H9 (cell line): ENCODE results near the gene C7orf25. TPM values are rescaled to one million over a fixed set of nuclear protein-coding genes. Genes with fewer than 3 reads are reported as not detected.

ENCODE experiments used
- DNase-seq: peaks from one replicate; pipeline ENCODE4 v3.0.0-alpha.2; 2017
- H2AFZ ChIP-seq: one replicate; pipeline ENCODE4 v1.6.1; 2013; ENCODE audit warnings: mild to moderate bottlenecking, low read length, control low read depth, moderate library complexity
- H2AK5ac ChIP-seq: 2 replicates; pipeline ENCODE4 v1.6.1; 2013; ENCODE audit warnings: low read length, control low read depth, mixed read lengths; ENCODE audit not compliant: insufficient read length
- H2BK120ac ChIP-seq: one replicate; pipeline ENCODE4 v1.6.1; 2013; ENCODE audit warnings: low read depth, mild to moderate bottlenecking, low read length, control low read depth, inconsistent platforms; ENCODE audit not compliant: poor library complexity, severe bottlenecking
- H2BK12ac ChIP-seq: 2 replicates; pipeline ENCODE4 v1.6.1; 2013; ENCODE audit warnings: low read length, control low read depth, mixed read lengths, low read depth; ENCODE audit not compliant: insufficient read length
- H2BK15ac ChIP-seq: 2 replicates; pipeline ENCODE4 v1.6.1; 2013; ENCODE audit warnings: low read depth, low read length, control low read depth
- H2BK20ac ChIP-seq: one replicate; pipeline ENCODE4 v1.6.1; 2013; ENCODE audit warnings: low read depth, mild to moderate bottlenecking, low read length, control low read depth, inconsistent platforms; ENCODE audit not compliant: poor library complexity, severe bottlenecking
- H2BK5ac ChIP-seq: 2 replicates; pipeline ENCODE4 v1.6.1; 2013; ENCODE audit warnings: low read length, control low read depth, mixed read lengths; ENCODE audit not compliant: insufficient read length
- H3K14ac ChIP-seq: 2 replicates; pipeline ENCODE4 v1.6.1; 2013; ENCODE audit warnings: low read length, control low read depth; ENCODE audit not compliant: insufficient read depth
- H3K18ac ChIP-seq: 2 replicates; pipeline ENCODE4 v1.6.1; 2013; ENCODE audit warnings: low read depth, mild to moderate bottlenecking, mixed read lengths, low read length, control low read depth; ENCODE audit not compliant: insufficient read length
- H3K23ac ChIP-seq: 2 replicates; pipeline ENCODE4 v1.6.1; 2013; ENCODE audit warnings: low read length, control low read depth, mixed read lengths, low read depth; ENCODE audit not compliant: insufficient read length
- H3K23me2 ChIP-seq: 2 replicates; pipeline ENCODE4 v1.6.1; 2013; ENCODE audit warnings: low read depth, mild to moderate bottlenecking, mixed read lengths, low read length, control low read depth; ENCODE audit not compliant: insufficient read length, poor library complexity, severe bottlenecking
- H3K27ac ChIP-seq: 2 replicates; pipeline ENCODE4 v1.5.1; 2013; ENCODE audit warnings: low read length, control low read depth, mixed read lengths, low read depth; ENCODE audit not compliant: insufficient read length
- H3K27me3 ChIP-seq: 2 replicates; pipeline ENCODE4 v1.6.1; 2013; ENCODE audit warnings: low read length, control low read depth, inconsistent platforms; ENCODE audit not compliant: insufficient read depth
- H3K4ac ChIP-seq: 2 replicates; pipeline ENCODE4 v1.6.1; 2013; ENCODE audit warnings: low read depth, mild to moderate bottlenecking, control low read depth, inconsistent platforms, low read length, moderate library complexity
- H3K4me1 ChIP-seq: 2 replicates; pipeline ENCODE4 v1.6.1; 2013; ENCODE audit warnings: low read length, control low read depth, inconsistent platforms; ENCODE audit not compliant: insufficient read depth
- H3K4me2 ChIP-seq: 2 replicates; pipeline ENCODE4 v1.6.1; 2013; ENCODE audit warnings: low read length, control low read depth, mixed read lengths; ENCODE audit not compliant: insufficient read length, insufficient read depth
- H3K56ac ChIP-seq: 2 replicates; pipeline ENCODE4 v1.6.1; 2013; ENCODE audit warnings: low read depth, mild to moderate bottlenecking, mixed read lengths, low read length, control low read depth; ENCODE audit not compliant: insufficient read length
- H3K79me1 ChIP-seq: 2 replicates; pipeline ENCODE4 v1.6.1; 2013; ENCODE audit warnings: low read depth, mild to moderate bottlenecking, moderate library complexity, low read length, control low read depth, inconsistent platforms; ENCODE audit not compliant: insufficient read depth, poor library complexity, severe bottlenecking
- H3K79me2 ChIP-seq: 2 replicates; pipeline ENCODE4 v1.6.1; 2013; ENCODE audit warnings: low read length, control low read depth, inconsistent platforms; ENCODE audit not compliant: insufficient read depth
- H3K9ac ChIP-seq: 2 replicates; pipeline ENCODE4 v1.6.1; 2013; ENCODE audit warnings: low read length, control low read depth, mixed read lengths; ENCODE audit not compliant: insufficient read length; ENCODE audit errors: extremely low read depth
- H3K9me3 ChIP-seq: one replicate; pipeline ENCODE4 v1.6.1; 2013; ENCODE audit warnings: low read depth, low read length, inconsistent platforms; ENCODE audit not compliant: control insufficient read depth
- H3T11ph ChIP-seq: one replicate; pipeline ENCODE4 v1.6.1; 2013; ENCODE audit warnings: mild to moderate bottlenecking, low read length, control low read depth, inconsistent platforms
- H4K20me1 ChIP-seq: one replicate; pipeline ENCODE4 v1.6.1; 2013; ENCODE audit not compliant: control insufficient read depth, insufficient read length, insufficient read depth
- H4K5ac ChIP-seq: 2 replicates; pipeline ENCODE4 v1.6.1; 2013; ENCODE audit warnings: low read depth, mild to moderate bottlenecking, mixed read lengths, low read length, control low read depth; ENCODE audit not compliant: insufficient read length
- H4K8ac ChIP-seq: replicated peaks from 2 replicates; pipeline ENCODE4 v1.6.1; 2013; ENCODE audit warnings: low read length, control low read depth, mixed read lengths, low read depth; ENCODE audit not compliant: insufficient read length
- H4K91ac ChIP-seq: 2 replicates; pipeline ENCODE4 v1.6.1; 2013; ENCODE audit warnings: low read depth, mild to moderate bottlenecking, moderate library complexity, mixed read lengths, low read length, control low read depth; ENCODE audit not compliant: insufficient read length
- H3K27ac Mint-ChIP-seq, 3 experiments: 2 replicates in 2 of 3; 3 replicates in 1 of 3; pipeline ENCODE4 v1.8.0; 2020 to 2021; ENCODE audit warnings: mixed read lengths in 3 of 3, mild to moderate bottlenecking in 1 of 3, moderate library complexity in 1 of 3
- H3K27me3 Mint-ChIP-seq: 2 replicates; pipeline ENCODE4 v1.8.0; 2021; ENCODE audit warnings: low read depth, mild to moderate bottlenecking, moderate library complexity, mixed read lengths
- H3K36me3 Mint-ChIP-seq, 3 experiments: 2 replicates in 2 of 3; 3 replicates in 1 of 3; pipeline ENCODE4 v1.8.0; 2020 to 2021; ENCODE audit warnings: low read depth in 3 of 3, mixed read lengths in 3 of 3; ENCODE audit not compliant: insufficient read depth in 1 of 3
- H3K4me1 Mint-ChIP-seq, 2 experiments: 2 replicates each; pipeline ENCODE4 v1.8.0; 2020; ENCODE audit warnings: mixed read lengths in 2 of 2
- H3K4me3 Mint-ChIP-seq, 2 experiments: 2 replicates in 1 of 2; 3 replicates in 1 of 2; pipeline ENCODE4 v1.8.0; 2020 to 2021; ENCODE audit warnings: mild to moderate bottlenecking in 2 of 2, mixed read lengths in 2 of 2, moderate library complexity in 1 of 2
- H3K9me3 Mint-ChIP-seq, 2 experiments: 2 replicates in 1 of 2; 3 replicates in 1 of 2; pipeline ENCODE4 v1.8.0; 2020; ENCODE audit warnings: mild to moderate bottlenecking in 2 of 2, mixed read lengths in 2 of 2, moderate library complexity in 1 of 2
- WGBS: extraction: QIAGEN DNeasy Blood & Tissue Kit; methylation state at CpG from one replicate; pipeline ENCODE4 v1.1.7; 2013; ENCODE audit warnings: missing lambda C conversion rate, low lambda C conversion rate, mixed read lengths; ENCODE audit not compliant: insufficient read length; ENCODE audit errors: extremely low coverage; 5-methylcytosine and 5-hydroxymethylcytosine counted together
- total RNA-seq: library from RNA; stranded (reverse); gene quantifications from 2 replicates; pipeline ENCODE4 v1.2.1, GENCODE V29; 2021
- TF ChIP-seq, protein P1 (sequence below): fragments of 200-600 bp; sonication (generic); conservative IDR thresholded peaks from 3 replicates; pipeline ENCODE4 v1.8.0; 2021; ENCODE audit warnings: antibody characterized with exemption, mild to moderate bottlenecking

Gene C7orf25
- total RNA-seq, 1 experiment from 2014 or later: 3.8 TPM

DNA sequence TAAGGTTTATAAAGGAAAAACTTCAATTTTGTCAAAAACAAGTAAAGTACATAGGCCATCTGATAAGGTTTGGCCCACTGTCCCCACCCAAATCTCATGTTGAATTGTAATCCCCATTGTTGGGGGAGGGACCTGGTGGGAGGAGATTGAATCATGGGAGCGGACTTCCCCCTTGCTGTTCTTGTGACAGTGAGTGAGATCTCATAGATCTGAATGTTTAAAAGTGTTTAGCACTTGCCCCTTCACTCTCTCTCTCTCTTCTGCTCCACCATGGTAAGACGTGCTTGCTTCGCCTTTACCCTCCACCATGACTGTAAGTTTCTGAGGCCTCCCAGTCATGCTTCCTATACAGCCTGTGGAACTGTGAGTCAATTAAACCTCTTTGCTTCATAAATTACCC lies 38.5 kb upstream of the C7orf25 start:
- Mint-ChIP-seq H3K9me3 (peaks cover 3 to 10% of the 10 kb centered on the region in 2 experiments; a peak in 3 of 5 replicates), H3K36me3 (peaks cover 2 to 5% (median 4%) of the 10 kb centered on the region in 3 experiments; a peak in 5 of 7 replicates), H3K27ac (no peak overlapping the region), H3K4me1 (peaks cover 3 to 9% of the 10 kb centered on the region in 2 experiments; a peak in 3 of 4 replicates), H3K4me3 (no peak overlapping the region), H3K27me3 (no peaks in the 10 kb centered on the region)
- Histone ChIP-seq H2BK15ac (no peak overlapping the region), H3K27ac (no peak overlapping the region), H3K9ac (no peak overlapping the region), H2AK5ac (no peak overlapping the region), H3K79me2 (no peaks in the 10 kb centered on the region), H3K9me3 (no peaks in the 10 kb centered on the region), H3K4me2 (no peak overlapping the region), H4K91ac (no peak overlapping the region), H3K23me2 (no peaks in the 10 kb centered on the region), H2BK120ac (no peak overlapping the region), H3K27me3 (no peaks in the 10 kb centered on the region), H2AFZ (no peak overlapping the region), H3K4ac (no peak overlapping the region), H3K23ac (no peak overlapping the region), H2BK12ac (no peak overlapping the region), H3K56ac (no peak overlapping the region), H3K14ac (no peak overlapping the region), H3K18ac (no peak overlapping the region), H3K79me1 (no peaks in the 10 kb centered on the region), H2BK20ac (no peak overlapping the region), H4K20me1 (no peaks in the 10 kb centered on the region), H2BK5ac (no peak overlapping the region), H4K8ac (no peak overlapping the region), H4K5ac (no peak overlapping the region), H3K4me1 (no peaks in the 10 kb centered on the region), H3T11ph (no peak overlapping the region)
- WGBS: no CpG with 5 or more reads among the region's 3 CpGs
- TF ChIP-seq, protein P1, sequence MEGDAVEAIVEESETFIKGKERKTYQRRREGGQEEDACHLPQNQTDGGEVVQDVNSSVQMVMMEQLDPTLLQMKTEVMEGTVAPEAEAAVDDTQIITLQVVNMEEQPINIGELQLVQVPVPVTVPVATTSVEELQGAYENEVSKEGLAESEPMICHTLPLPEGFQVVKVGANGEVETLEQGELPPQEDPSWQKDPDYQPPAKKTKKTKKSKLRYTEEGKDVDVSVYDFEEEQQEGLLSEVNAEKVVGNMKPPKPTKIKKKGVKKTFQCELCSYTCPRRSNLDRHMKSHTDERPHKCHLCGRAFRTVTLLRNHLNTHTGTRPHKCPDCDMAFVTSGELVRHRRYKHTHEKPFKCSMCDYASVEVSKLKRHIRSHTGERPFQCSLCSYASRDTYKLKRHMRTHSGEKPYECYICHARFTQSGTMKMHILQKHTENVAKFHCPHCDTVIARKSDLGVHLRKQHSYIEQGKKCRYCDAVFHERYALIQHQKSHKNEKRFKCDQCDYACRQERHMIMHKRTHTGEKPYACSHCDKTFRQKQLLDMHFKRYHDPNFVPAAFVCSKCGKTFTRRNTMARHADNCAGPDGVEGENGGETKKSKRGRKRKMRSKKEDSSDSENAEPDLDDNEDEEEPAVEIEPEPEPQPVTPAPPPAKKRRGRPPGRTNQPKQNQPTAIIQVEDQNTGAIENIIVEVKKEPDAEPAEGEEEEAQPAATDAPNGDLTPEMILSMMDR: no peak
- DNase-seq: no peak
